Astrocyte (in vitro differentiated cells and primary cell): ENCODE results near the gene RPL10.

Experiments
- CTCF ChIP-seq: IDR thresholded peaks from 2 replicates; pipeline ENCODE4 v1.5.1; 2011; ENCODE audit warnings: low read depth, mild to moderate bottlenecking, inconsistent platforms, low read length, moderate library complexity; ENCODE audit not compliant: insufficient read depth
- EZH2 ChIP-seq: IDR thresholded peaks from 2 replicates; pipeline ENCODE4 v1.6.1; 2012; ENCODE audit warnings: mild to moderate bottlenecking, low read length, inconsistent platforms; ENCODE audit not compliant: insufficient read depth

- TF ChIP-seq CTCF (no peak), EZH2 (no peak)
Observed at GRCh38 chrX:154440623-154441357, 42.6 kb downstream of the RPL10 start.
